ENCODE results near the gene DOK4. TPM values are rescaled to one million over a fixed set of nuclear protein-coding genes. Genes with fewer than 3 reads are reported as not detected.

DOK4 gene
- total RNA-seq, 1 donor from 2014 or later, result 6.6 TPM

GRCh38 chr16:57476546-57477410 lies 9.5 kb downstream of the DOK4 start:
- no peak overlapping the region for H3K27ac Mint-ChIP-seq
- H3K27me3 Mint-ChIP-seq (ENCODE audit: low read depth), result peaks cover 3% of the 10 kb centered on the region
- no peak for DNase-seq (ENCODE audit: low spot score)
- H3K9me3 Mint-ChIP-seq, result no peaks in the 10 kb centered on the region
- peaks cover 12% of the 10 kb centered on the region for H3K4me1 Mint-ChIP-seq (ENCODE audit: low read depth)
- intact Hi-C loops (cut with micrococcal nuclease), result loop anchor here (1.0 kb wide), 1 partner anchor 10 kb away; the partner anchor contains the start of gene DOK4
- peaks cover 4% of the 10 kb centered on the region for H3K36me3 Mint-ChIP-seq (ENCODE audit: low read depth)
- H3K4me3 Mint-ChIP-seq (ENCODE audit: low read depth), result no peak overlapping the region

DNA sequence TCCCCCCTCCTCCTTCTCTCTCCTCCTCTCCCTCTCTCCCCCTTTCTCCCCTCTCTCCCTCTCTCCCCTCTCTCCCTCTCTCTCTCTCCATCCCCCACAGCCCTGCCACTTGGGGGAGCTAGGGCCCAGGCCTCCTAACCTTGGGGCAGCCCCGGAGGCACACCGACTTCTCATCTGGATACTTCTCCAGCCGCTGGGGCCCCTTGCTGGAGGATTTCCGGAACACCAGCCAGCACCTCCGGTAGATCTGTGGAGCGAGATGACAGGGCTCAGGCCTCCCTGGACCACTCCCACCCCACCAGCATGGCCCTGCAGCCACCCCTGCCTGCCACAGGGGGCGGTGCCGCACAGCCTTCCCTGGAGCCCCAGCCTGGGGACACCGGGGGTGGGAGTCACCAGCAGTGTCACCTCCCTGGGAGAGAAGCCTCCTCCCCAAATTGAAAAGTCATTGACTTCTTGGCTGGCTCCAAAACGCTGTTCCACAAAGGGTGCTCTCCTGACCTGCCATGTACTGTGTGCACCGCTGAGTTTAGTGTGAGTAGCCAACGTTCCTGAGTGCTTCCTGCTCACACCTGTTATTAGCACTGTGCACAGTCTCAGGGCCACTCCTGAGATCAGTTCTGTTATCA lies 10.5 kb downstream of the DOK4 start:
- Mint-ChIP-seq H3K9me3 (no peaks in the 10 kb centered on the region), H3K36me3 (ENCODE audit: low read depth) (peaks cover 10% of the 10 kb centered on the region), H3K27ac (peak overlapping the region; percentile 52), H3K27me3 (ENCODE audit: low read depth) (peaks cover 3% of the 10 kb centered on the region), H3K4me1 (ENCODE audit: low read depth) (peaks cover 12% of the 10 kb centered on the region), H3K4me3 (ENCODE audit: low read depth) (peak overlapping the region; percentile 47)
- intact Hi-C loops (cut with micrococcal nuclease), result loop anchor here (1.0 kb wide), 2 partner anchors 10 to 43 kb away; partner anchors contain the start of gene DOK4
- peak; percentile 78 for DNase-seq (ENCODE audit: low spot score)

DNA sequence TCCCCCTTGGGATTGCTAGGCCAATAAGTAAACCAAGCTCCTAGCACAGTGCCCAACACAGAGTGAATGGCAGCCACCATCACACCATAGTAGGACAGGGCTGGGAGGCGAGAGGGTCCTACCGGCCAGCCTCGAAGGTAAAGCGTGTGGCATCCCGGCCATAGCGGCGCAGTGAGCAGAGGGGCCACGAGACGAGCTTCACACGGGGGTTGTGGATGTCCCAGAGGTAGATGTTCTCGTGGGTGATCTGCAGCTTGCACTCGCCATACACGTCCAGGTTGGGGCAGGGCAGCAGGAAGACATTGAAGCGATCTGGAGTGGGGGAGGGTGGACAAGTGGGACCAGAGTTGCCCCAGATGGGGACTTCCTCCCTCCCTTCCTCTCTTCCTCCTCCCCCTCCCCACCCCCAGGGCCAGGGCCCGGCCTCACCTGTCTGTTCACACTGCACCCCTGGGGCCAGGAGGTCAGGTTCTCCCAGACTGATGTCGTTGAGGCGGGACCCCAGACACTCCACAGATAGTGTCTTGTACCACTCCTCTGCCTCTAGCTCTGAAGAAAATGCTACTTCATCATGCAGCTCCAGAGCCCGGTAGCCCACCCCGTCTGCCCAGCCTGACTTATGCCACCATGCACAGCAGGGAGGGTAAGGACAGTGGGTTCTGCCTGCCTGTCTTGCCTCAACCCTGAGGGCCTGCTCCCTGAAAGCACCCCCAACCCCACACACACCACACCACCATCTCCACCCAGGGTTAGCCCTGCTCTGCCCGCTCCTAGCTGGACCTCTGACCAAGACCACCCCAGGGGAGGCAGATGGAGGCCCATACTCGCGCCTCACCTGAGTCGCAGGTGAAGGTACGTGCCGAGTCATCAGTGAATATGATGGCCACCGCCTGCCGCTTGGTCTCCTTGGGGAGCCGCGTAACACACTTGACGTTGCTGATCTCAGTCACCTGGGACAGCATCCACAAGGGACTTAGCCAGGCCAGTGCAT lies 11.3 kb downstream of the DOK4 start:
- peaks cover 16% of the 10 kb centered on the region for H3K36me3 Mint-ChIP-seq (ENCODE audit: low read depth)
- intact Hi-C loops (cut with micrococcal nuclease), result loop anchor here (1.0 kb wide), 1 partner anchor 44 kb away; no protein-coding TSS in a partner anchor
- H3K27me3 Mint-ChIP-seq (ENCODE audit: low read depth), result peaks cover 3% of the 10 kb centered on the region
- no peaks in the 10 kb centered on the region for H3K9me3 Mint-ChIP-seq
- H3K27ac Mint-ChIP-seq, result no peak overlapping the region
- no peak for DNase-seq (ENCODE audit: low spot score)
- H3K4me3 Mint-ChIP-seq (ENCODE audit: low read depth), result no peak overlapping the region
- peaks cover 12% of the 10 kb centered on the region for H3K4me1 Mint-ChIP-seq (ENCODE audit: low read depth)

- intact Hi-C loops (cut with micrococcal nuclease), result no loop called here
Measured at GRCh38 chr16:57473906-57474305, 12.4 kb downstream of the DOK4 start.

DNA sequence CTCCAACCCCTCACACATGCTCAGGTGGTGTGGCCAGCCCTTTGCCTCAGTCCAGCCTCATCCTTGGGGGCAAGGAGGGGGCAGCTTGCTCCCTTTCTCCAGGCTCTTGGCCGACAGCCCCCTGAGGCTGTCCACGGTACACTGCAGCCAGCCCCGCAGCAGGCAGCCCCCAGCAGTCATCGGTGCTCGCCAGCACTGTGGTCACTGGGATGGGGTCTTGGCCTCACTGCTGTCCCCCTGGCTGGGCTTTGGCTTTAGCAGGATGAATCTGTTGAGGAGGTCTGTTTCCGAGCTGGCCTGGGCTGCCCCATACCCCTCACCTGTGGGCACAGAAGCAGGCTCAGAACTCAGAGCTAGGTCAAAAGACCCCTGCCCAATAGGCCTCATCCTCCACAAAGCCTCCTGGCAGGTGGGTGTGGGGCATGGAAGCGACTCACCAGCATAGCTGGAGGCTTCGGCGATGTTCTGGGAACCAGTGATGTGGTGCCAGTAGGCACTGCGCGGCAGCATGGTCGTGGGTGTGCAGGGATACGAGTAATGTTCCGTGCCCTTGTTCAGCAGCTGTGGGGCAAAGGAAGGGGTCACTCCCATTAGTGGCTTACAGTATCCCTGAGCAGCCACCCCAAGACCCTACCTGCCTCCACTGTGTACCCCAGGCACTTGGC lies 13.0 kb downstream of the DOK4 start:
- intact Hi-C loops (cut with micrococcal nuclease), result no loop called here
- H3K36me3 Mint-ChIP-seq (ENCODE audit: low read depth), result peaks cover 33% of the 10 kb centered on the region
- H3K4me3 Mint-ChIP-seq (ENCODE audit: low read depth), result no peak overlapping the region
- no peak overlapping the region for H3K27ac Mint-ChIP-seq
- no peaks in the 10 kb centered on the region for H3K9me3 Mint-ChIP-seq
- peaks cover 14% of the 10 kb centered on the region for H3K4me1 Mint-ChIP-seq (ENCODE audit: low read depth)
- no peak for DNase-seq (ENCODE audit: low spot score)
- H3K27me3 Mint-ChIP-seq (ENCODE audit: low read depth), result no peaks in the 10 kb centered on the region

More at GRCh38 chr16:57473906-57474305, 12.4 kb downstream of the DOK4 start:
- Mint-ChIP-seq H3K27me3 (ENCODE audit: low read depth) (no peaks in the 10 kb centered on the region), H3K36me3 (ENCODE audit: low read depth) (peaks cover 27% of the 10 kb centered on the region), H3K9me3 (no peaks in the 10 kb centered on the region), H3K4me3 (ENCODE audit: low read depth) (no peak overlapping the region), H3K27ac (no peak overlapping the region), H3K4me1 (ENCODE audit: low read depth) (peaks cover 12% of the 10 kb centered on the region)
- no peak for DNase-seq (ENCODE audit: low spot score)

- Mint-ChIP-seq H3K36me3 (ENCODE audit: low read depth) (peaks cover 39% of the 10 kb centered on the region), H3K27ac (peak overlapping the region; percentile 22), H3K4me3 (ENCODE audit: low read depth) (no peak overlapping the region), H3K4me1 (ENCODE audit: low read depth) (peaks cover 15% of the 10 kb centered on the region), H3K27me3 (ENCODE audit: low read depth) (no peaks in the 10 kb centered on the region), H3K9me3 (no peaks in the 10 kb centered on the region)
- DNase-seq (ENCODE audit: low spot score), result no peak
- intact Hi-C loops (cut with micrococcal nuclease), result no loop called here
Measured at GRCh38 chr16:57472665-57473060, 13.6 kb downstream of the DOK4 start.

GRCh38 chr16:57471852-57472664 lies 14.2 kb downstream of the DOK4 start:
- no peaks in the 10 kb centered on the region for H3K9me3 Mint-ChIP-seq
- H3K4me3 Mint-ChIP-seq (ENCODE audit: low read depth), result no peak overlapping the region
- intact Hi-C loops (cut with micrococcal nuclease), result no loop called here
- no peaks in the 10 kb centered on the region for H3K27me3 Mint-ChIP-seq (ENCODE audit: low read depth)
- H3K36me3 Mint-ChIP-seq (ENCODE audit: low read depth), result peaks cover 44% of the 10 kb centered on the region
- H3K27ac Mint-ChIP-seq, result no peak overlapping the region
- no peak for DNase-seq (ENCODE audit: low spot score)
- peaks cover 15% of the 10 kb centered on the region for H3K4me1 Mint-ChIP-seq (ENCODE audit: low read depth)

- intact Hi-C loops (cut with micrococcal nuclease), result no loop called here
- Mint-ChIP-seq H3K4me3 (ENCODE audit: low read depth) (no peak overlapping the region), H3K36me3 (ENCODE audit: low read depth) (peaks cover 45% of the 10 kb centered on the region), H3K9me3 (no peaks in the 10 kb centered on the region), H3K4me1 (ENCODE audit: low read depth) (peaks cover 12% of the 10 kb centered on the region), H3K27me3 (ENCODE audit: low read depth) (no peaks in the 10 kb centered on the region), H3K27ac (no peak overlapping the region)
- no peak for DNase-seq (ENCODE audit: low spot score)
Measured at GRCh38 chr16:57471209-57471608, 15.1 kb downstream of the DOK4 start.

DNA sequence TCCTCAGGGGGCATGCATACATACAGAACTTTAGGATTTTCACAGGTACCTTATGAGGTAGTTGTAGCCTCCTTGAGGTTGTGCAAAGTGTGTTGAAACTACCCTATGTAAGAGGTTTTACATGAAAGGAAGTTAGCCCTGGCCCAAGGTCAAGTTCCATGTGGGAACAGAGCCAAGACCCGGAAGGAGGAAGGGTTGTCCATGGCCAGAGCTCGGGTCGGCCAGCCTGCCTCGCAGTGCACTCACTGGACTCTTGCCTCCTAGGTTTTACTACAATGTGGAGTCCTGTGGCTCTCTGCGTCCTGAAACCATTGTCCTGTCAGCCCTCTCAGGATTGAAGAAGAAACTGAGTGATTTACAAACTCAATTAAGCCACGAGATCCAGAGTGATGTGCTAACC lies 15.6 kb downstream of the DOK4 start:
- H3K4me1 Mint-ChIP-seq (ENCODE audit: low read depth), result peaks cover 10% of the 10 kb centered on the region
- H3K27ac Mint-ChIP-seq, result no peak overlapping the region
- H3K4me3 Mint-ChIP-seq (ENCODE audit: low read depth), result no peak overlapping the region
- no peaks in the 10 kb centered on the region for H3K9me3 Mint-ChIP-seq
- DNase-seq (ENCODE audit: low spot score), result no peak
- intact Hi-C loops (cut with micrococcal nuclease), result no loop called here
- H3K36me3 Mint-ChIP-seq (ENCODE audit: low read depth), result peaks cover 50% of the 10 kb centered on the region
- H3K27me3 Mint-ChIP-seq (ENCODE audit: low read depth), result no peaks in the 10 kb centered on the region

- H3K27me3 Mint-ChIP-seq (ENCODE audit: low read depth), result no peaks in the 10 kb centered on the region
- no peaks in the 10 kb centered on the region for H3K9me3 Mint-ChIP-seq
- no peak overlapping the region for H3K4me3 Mint-ChIP-seq (ENCODE audit: low read depth)
- intact Hi-C loops (cut with micrococcal nuclease), result no loop called here
- H3K4me1 Mint-ChIP-seq (ENCODE audit: low read depth), result peaks cover 9% of the 10 kb centered on the region
- DNase-seq (ENCODE audit: low spot score), result no peak
- H3K27ac Mint-ChIP-seq, result no peak overlapping the region
- H3K36me3 Mint-ChIP-seq (ENCODE audit: low read depth), result peaks cover 57% of the 10 kb centered on the region
Measured at GRCh38 chr16:57469917-57470470, 16.3 kb downstream of the DOK4 start.

GRCh38 chr16:57469046-57469445 lies 17.2 kb downstream of the DOK4 start:
- no peak overlapping the region for H3K27ac Mint-ChIP-seq
- H3K36me3 Mint-ChIP-seq (ENCODE audit: low read depth), result peaks cover 66% of the 10 kb centered on the region
- peaks cover 14% of the 10 kb centered on the region for H3K4me1 Mint-ChIP-seq (ENCODE audit: low read depth)
- no peaks in the 10 kb centered on the region for H3K9me3 Mint-ChIP-seq
- intact Hi-C loops (cut with micrococcal nuclease), result no loop called here
- no peak for DNase-seq (ENCODE audit: low spot score)
- H3K4me3 Mint-ChIP-seq (ENCODE audit: low read depth), result no peak overlapping the region
- no peaks in the 10 kb centered on the region for H3K27me3 Mint-ChIP-seq (ENCODE audit: low read depth)
